HG02870 (cell line): ENCODE results near the gene C19orf38.

Experiments used
- ATAC-seq: cut with Tn5 transposase; IDR thresholded peaks from one replicate; pipeline ENCODE4 v1.9.1; 2021; ENCODE audit warnings: mild to moderate bottlenecking, moderate library complexity; ENCODE audit not compliant: unreplicated experiment

Gene C19orf38

GRCh38 chr19:10848230-10848856 lies at the start of gene C19orf38:
Gene C19orf38, plus strand, starts transcription at chr19:10848415. Its CDS starts 94 bp downstream, at chr19:10848509.
- no peak for ATAC-seq

GRCh38 chr19:10800488-10800887 lies 47.7 kb upstream of the C19orf38 start:
- ATAC-seq = no peak

GRCh38 chr19:10802479-10802878 lies 45.7 kb upstream of the C19orf38 start:
- no peak for ATAC-seq

GRCh38 chr19:10803252-10803651 lies 45.0 kb upstream of the C19orf38 start:
- ATAC-seq = no peak

- no peak for ATAC-seq
Observed at GRCh38 chr19:10805065-10805757, 43.0 kb upstream of the C19orf38 start.

- no peak for ATAC-seq
Observed at GRCh38 chr19:10805758-10806247, 42.4 kb upstream of the C19orf38 start.

GRCh38 chr19:10808937-10809649 lies 39.1 kb upstream of the C19orf38 start:
- ATAC-seq = no peak

GRCh38 chr19:10809651-10810285 lies 38.4 kb upstream of the C19orf38 start:
- ATAC-seq = no peak

- no peak for ATAC-seq
Observed at GRCh38 chr19:10811391-10812111, 36.7 kb upstream of the C19orf38 start.

GRCh38 chr19:10812196-10812595 lies 36.0 kb upstream of the C19orf38 start:
- ATAC-seq = no peak

- no peak for ATAC-seq
Observed at GRCh38 chr19:10812902-10813404, 35.3 kb upstream of the C19orf38 start.

GRCh38 chr19:10815007-10815536 lies 33.1 kb upstream of the C19orf38 start:
- no peak for ATAC-seq

- ATAC-seq = no peak
Observed at GRCh38 chr19:10815969-10816644, 32.1 kb upstream of the C19orf38 start.

- ATAC-seq = no peak
Observed at GRCh38 chr19:10816691-10817090, 31.5 kb upstream of the C19orf38 start.

GRCh38 chr19:10817291-10818038 lies 30.8 kb upstream of the C19orf38 start:
- ATAC-seq = no peak

- ATAC-seq = no peak
Observed at GRCh38 chr19:10818301-10819123, 29.7 kb upstream of the C19orf38 start.

- ATAC-seq = no peak
Observed at GRCh38 chr19:10819124-10820060, 28.8 kb upstream of the C19orf38 start.
